Endodermal cell (in vitro differentiated cells): Measurements from ENCODE around the gene STAMBP. TPM values are rescaled to one million over a fixed set of nuclear protein-coding genes. Genes with fewer than 3 reads are reported as not detected.

Experiments
- DNase-seq: peaks from one replicate; pipeline ENCODE4 v3.0.0-alpha.2; 2017
- H3K27ac ChIP-seq: 2 replicates; pipeline ENCODE4 v1.5.1; 2013; ENCODE audit warnings: mild to moderate bottlenecking, low read depth, low read length, moderate library complexity
- H3K27me3 ChIP-seq: 2 replicates; pipeline ENCODE4 v1.6.1; 2013; ENCODE audit warnings: mild to moderate bottlenecking, low read length, moderate library complexity; ENCODE audit not compliant: insufficient read depth, control insufficient read depth, poor library complexity, severe bottlenecking
- H3K36me3 ChIP-seq: 2 replicates; pipeline ENCODE4 v1.7.0; 2013; ENCODE audit warnings: mild to moderate bottlenecking, low read length, moderate library complexity; ENCODE audit not compliant: control insufficient read depth, insufficient read depth
- H3K4me1 ChIP-seq: one replicate; pipeline ENCODE4 v1.7.0; 2013; ENCODE audit warnings: low read length; ENCODE audit not compliant: control insufficient read depth, insufficient read depth
- H3K4me3 ChIP-seq: 2 replicates; pipeline ENCODE4 v1.5.1; 2013; ENCODE audit warnings: mild to moderate bottlenecking, low read length, moderate library complexity
- H3K9ac ChIP-seq: 2 replicates; pipeline ENCODE4 v1.6.1; 2013; ENCODE audit warnings: mild to moderate bottlenecking, low read length, moderate library complexity; ENCODE audit not compliant: poor library complexity, severe bottlenecking; ENCODE audit errors: extremely low read depth
- H3K9me3 ChIP-seq: 2 replicates; pipeline ENCODE4 v1.6.1; 2013; ENCODE audit warnings: mild to moderate bottlenecking, low read length, moderate library complexity; ENCODE audit not compliant: control insufficient read depth
- H3K27ac Mint-ChIP-seq: 2 replicates; pipeline ENCODE4 v1.8.0; 2020; ENCODE audit warnings: mixed read lengths
- H3K27me3 Mint-ChIP-seq: 2 replicates; pipeline ENCODE4 v1.8.0; 2021; ENCODE audit warnings: mild to moderate bottlenecking, mixed read lengths; ENCODE audit not compliant: insufficient read depth
- H3K36me3 Mint-ChIP-seq: 2 replicates; pipeline ENCODE4 v1.8.0; 2020; ENCODE audit warnings: low read depth, mixed read lengths
- H3K4me1 Mint-ChIP-seq: 2 replicates; pipeline ENCODE4 v1.8.0; 2020; ENCODE audit warnings: mixed read lengths
- H3K4me3 Mint-ChIP-seq: 2 replicates; pipeline ENCODE4 v1.8.0; 2020; ENCODE audit warnings: mild to moderate bottlenecking, moderate library complexity, mixed read lengths
- H3K9me3 Mint-ChIP-seq: 2 replicates; pipeline ENCODE4 v1.8.0; 2020; ENCODE audit warnings: mild to moderate bottlenecking, mixed read lengths
- CTCF ChIP-seq: fragments of 200-600 bp; sonication (generic); conservative IDR thresholded peaks from 2 replicates; pipeline ENCODE4 v1.5.0; 2021; ENCODE audit warnings: antibody characterized with exemption, mild to moderate bottlenecking
- WGBS, 2 experiments: methylation state at CpG; one replicate each; pipeline versions ENCODE4 v1.1.5 to v1.1.7; 2013; ENCODE audit warnings: missing lambda C conversion rate in 2 of 2, mixed read lengths in 1 of 2; ENCODE audit not compliant: insufficient coverage in 1 of 2, insufficient read length in 1 of 2; 5-methylcytosine and 5-hydroxymethylcytosine counted together
- total RNA-seq, 2 donors: library from RNA; stranded (reverse); fragmentation: NEBNext Ultra II Directional in 1 of 2; extraction: Animal tissue kit (Norgen Biotek cat#: 25700) in 1 of 2; gene quantifications; 2 replicates in 1 of 2; 3 replicates in 1 of 2; pipeline ENCODE4 v1.2.1, GENCODE V29; 2021

STAMBP gene
- total RNA-seq, 2 donors from 2014 or later: 41.6 to 42.4 TPM

- Mint-ChIP-seq H3K4me1 (peaks cover 13% of the 10 kb centered on the region), H3K27ac (no peak overlapping the region), H3K4me3 (no peak overlapping the region), H3K9me3 (peaks cover 3% of the 10 kb centered on the region), H3K27me3 (peaks cover 37% of the 10 kb centered on the region), H3K36me3 (no peaks in the 10 kb centered on the region)
- TF ChIP-seq CTCF: no peak
- H3K27ac ChIP-seq: no peak overlapping the region
- WGBS, 2 experiments: 77 to 81% methylated on average over 4 of the region's 4 CpGs
- H3K36me3 ChIP-seq: no peaks in the 10 kb centered on the region
- no peaks in the 10 kb centered on the region for H3K9me3 ChIP-seq
- no peak for DNase-seq
- H3K9ac ChIP-seq: no peak overlapping the region
- peaks cover 3% of the 10 kb centered on the region for H3K4me1 ChIP-seq
- no peak overlapping the region for H3K4me3 ChIP-seq
- H3K27me3 ChIP-seq: peaks cover 57% of the 10 kb centered on the region
Observed at GRCh38 chr2:73825408-73825807, 3.4 kb upstream of the STAMBP start.

- Histone ChIP-seq H3K27me3 (peaks cover 43% of the 10 kb centered on the region), H3K4me1 (peaks cover 3% of the 10 kb centered on the region), H3K9me3 (no peaks in the 10 kb centered on the region), H3K4me3 (no peak overlapping the region), H3K27ac (no peak overlapping the region), H3K9ac (no peak overlapping the region), H3K36me3 (peaks cover 11% of the 10 kb centered on the region)
- Mint-ChIP-seq H3K4me1 (peaks cover 17% of the 10 kb centered on the region), H3K4me3 (no peak overlapping the region), H3K9me3 (peaks cover 3% of the 10 kb centered on the region), H3K36me3 (peaks cover 9% of the 10 kb centered on the region), H3K27me3 (peaks cover 25% of the 10 kb centered on the region), H3K27ac (no peak overlapping the region)
- TF ChIP-seq CTCF: peak; percentile 43
- 100% methylated on average over 2 of the region's 2 CpGs; no CpG with 5 or more reads in 1 of the 2 experiments for WGBS, 2 experiments
- no peak for DNase-seq
Observed at GRCh38 chr2:73827018-73827417, 1.7 kb upstream of the STAMBP start.

- Mint-ChIP-seq H3K4me1 (peaks cover 17% of the 10 kb centered on the region), H3K4me3 (peak overlapping the region; percentile 94), H3K27ac (no peak overlapping the region), H3K36me3 (peaks cover 17% of the 10 kb centered on the region), H3K9me3 (peaks cover 3% of the 10 kb centered on the region), H3K27me3 (peaks cover 25% of the 10 kb centered on the region)
- 90 to 92% methylated on average over 9 of the region's 9 CpGs for WGBS, 2 experiments
- H3K4me1 ChIP-seq: peaks cover 3% of the 10 kb centered on the region
- H3K27ac ChIP-seq: no peak overlapping the region
- no peak for TF ChIP-seq CTCF
- peak overlapping the region; percentile 90 for H3K4me3 ChIP-seq
- DNase-seq: no peak
- H3K9ac ChIP-seq: no peak overlapping the region
- no peaks in the 10 kb centered on the region for H3K9me3 ChIP-seq
- H3K27me3 ChIP-seq: peaks cover 35% of the 10 kb centered on the region
- H3K36me3 ChIP-seq: peaks cover 16% of the 10 kb centered on the region
Observed at GRCh38 chr2:73827660-73828388, 937 bp upstream of the STAMBP start.
